Stimulated activated CD4-positive, alpha-beta T cell treated with anti-CD3 and anti-CD28 coated beads, Interleukin-1b, Interleukin-23, amount 100 ng/mL, for 1 hour (primary cell): Measurements from ENCODE around the gene GPX6.
"Not testable (repeated sequence)": the region's sequence is repeated elsewhere in the genome, so short reads cannot be mapped to it uniquely, and the experiment has no call there.

Experiments used
- DNase-seq, 2 donors: peaks; one replicate each; pipeline ENCODE4 v3.0.0-alpha.2; 2020; ENCODE audit warnings: low read depth in 2 of 2

The GPX6 gene

GRCh38 chr6:28525496-28526039 lies 10.0 kb upstream of the GPX6 start, which contains the start of gene GPX5:
Gene GPX5 (plus strand): TSS chr6:28525881. CDS start chr6:28526014, 133 bp downstream.
- DNase-seq = no peak

GRCh38 chr6:28523241-28523622 lies 7.6 kb upstream of the GPX6 start:
- no peak for DNase-seq

- DNase-seq = no peak
Measured at GRCh38 chr6:28522594-28523240, 7.1 kb upstream of the GPX6 start.

- no peak for DNase-seq
Measured at GRCh38 chr6:28517964-28518363, 2.4 kb upstream of the GPX6 start.

- DNase-seq = not testable (repeated sequence)
Measured at GRCh38 chr6:28512387-28512786, 3.2 kb downstream of the GPX6 start.

GRCh38 chr6:28511628-28512300 lies 3.8 kb downstream of the GPX6 start:
- DNase-seq = no peak

- DNase-seq = no peak
Measured at GRCh38 chr6:28506807-28507475, 8.7 kb downstream of the GPX6 start.

- no peak for DNase-seq
Measured at GRCh38 chr6:28505733-28506132, 9.9 kb downstream of the GPX6 start.

- not testable (repeated sequence) for DNase-seq
Measured at GRCh38 chr6:28502709-28503305, 12.8 kb downstream of the GPX6 start.

- not testable (repeated sequence) for DNase-seq
Measured at GRCh38 chr6:28502136-28502535, 13.5 kb downstream of the GPX6 start.

GRCh38 chr6:28501259-28501658 lies 14.3 kb downstream of the GPX6 start:
- no peak for DNase-seq

GRCh38 chr6:28497893-28498292 lies 17.7 kb downstream of the GPX6 start:
- DNase-seq = no peak

- DNase-seq = no peak
Measured at GRCh38 chr6:28497306-28497705, 18.3 kb downstream of the GPX6 start.

GRCh38 chr6:28496099-28496779 lies 19.4 kb downstream of the GPX6 start:
- DNase-seq = no peak

- DNase-seq = no peak
Measured at GRCh38 chr6:28491984-28492317, 23.6 kb downstream of the GPX6 start.

GRCh38 chr6:28490205-28490890 lies 25.2 kb downstream of the GPX6 start:
- no peak for DNase-seq

GRCh38 chr6:28489366-28490204 lies 26.0 kb downstream of the GPX6 start:
- no peak for DNase-seq

- no peak for DNase-seq
Measured at GRCh38 chr6:28488916-28489365, 26.7 kb downstream of the GPX6 start.

GRCh38 chr6:28486988-28487742 lies 28.4 kb downstream of the GPX6 start:
- no peak for DNase-seq
